Mammary epithelial cell (primary cell): Measurements from ENCODE around the gene EVC2.

ENCODE experiments used
- EZH2 ChIP-seq: IDR thresholded peaks from 2 replicates; pipeline ENCODE4 v1.6.1; 2012; ENCODE audit warnings: low read length, inconsistent platforms, borderline replicate concordance
- TF ChIP-seq, protein P1 (sequence below), 2 donors: IDR thresholded peaks in 1 of 2; conservative IDR thresholded peaks in 1 of 2; 2 replicates each; pipeline ENCODE4 v1.5.1; 2011 to 2012; ENCODE audit warnings: inconsistent platforms in 2 of 2, low read length in 2 of 2, mild to moderate bottlenecking in 2 of 2, control low read depth in 1 of 2, low read depth in 1 of 2; ENCODE audit not compliant: insufficient read depth in 1 of 2; ENCODE audit errors: extremely low read depth in 1 of 2

DNA sequence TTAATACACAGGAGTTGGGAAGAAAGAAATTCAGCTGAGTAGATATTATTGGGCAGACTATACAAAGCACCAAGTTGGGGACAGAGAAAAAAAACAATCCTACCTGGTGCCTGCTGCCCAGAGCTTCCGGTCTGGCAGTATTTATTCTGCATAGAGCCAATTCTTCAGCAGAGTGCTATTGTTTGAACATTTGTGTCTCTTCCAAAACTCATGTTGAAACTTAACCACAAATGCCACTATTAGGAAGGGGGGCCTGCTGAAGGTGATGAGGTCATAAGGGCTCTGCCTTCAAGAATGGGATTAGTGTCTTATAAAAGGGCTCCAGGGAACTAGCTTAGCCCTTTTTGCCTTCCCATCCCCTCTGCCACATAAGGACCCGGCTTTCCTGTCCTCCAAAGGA is 136.2 kb downstream of the EVC2 start:
- TF ChIP-seq, protein P1, sequence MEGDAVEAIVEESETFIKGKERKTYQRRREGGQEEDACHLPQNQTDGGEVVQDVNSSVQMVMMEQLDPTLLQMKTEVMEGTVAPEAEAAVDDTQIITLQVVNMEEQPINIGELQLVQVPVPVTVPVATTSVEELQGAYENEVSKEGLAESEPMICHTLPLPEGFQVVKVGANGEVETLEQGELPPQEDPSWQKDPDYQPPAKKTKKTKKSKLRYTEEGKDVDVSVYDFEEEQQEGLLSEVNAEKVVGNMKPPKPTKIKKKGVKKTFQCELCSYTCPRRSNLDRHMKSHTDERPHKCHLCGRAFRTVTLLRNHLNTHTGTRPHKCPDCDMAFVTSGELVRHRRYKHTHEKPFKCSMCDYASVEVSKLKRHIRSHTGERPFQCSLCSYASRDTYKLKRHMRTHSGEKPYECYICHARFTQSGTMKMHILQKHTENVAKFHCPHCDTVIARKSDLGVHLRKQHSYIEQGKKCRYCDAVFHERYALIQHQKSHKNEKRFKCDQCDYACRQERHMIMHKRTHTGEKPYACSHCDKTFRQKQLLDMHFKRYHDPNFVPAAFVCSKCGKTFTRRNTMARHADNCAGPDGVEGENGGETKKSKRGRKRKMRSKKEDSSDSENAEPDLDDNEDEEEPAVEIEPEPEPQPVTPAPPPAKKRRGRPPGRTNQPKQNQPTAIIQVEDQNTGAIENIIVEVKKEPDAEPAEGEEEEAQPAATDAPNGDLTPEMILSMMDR (conservative IDR thresholded peaks at IDR 0.05 in 1 of 2, IDR thresholded peaks at IDR 0.05 in 1 of 2; ENCODE audit: extremely low read depth in 1 of 2, insufficient read depth in 1 of 2, low read depth in 1 of 2, low read length in 2 of 2) = no peak
- TF ChIP-seq EZH2 = no peak
